OCI-LY7 (cell line): ENCODE results near the gene FIBP. TPM values are rescaled to one million over a fixed set of nuclear protein-coding genes. Genes with fewer than 3 reads are reported as not detected.

Experiments
- BruUV-seq: library from RNA; stranded (reverse); fragments of 400-500 nt; replicated peaks from 2 replicates; lab custom pipeline; 2021; lab: Mats Ljungman, UMichigan
- CTCF ChIA-PET: fragments of 300-600 bp; sonication (Branson Sonifier 250); formaldehyde crosslinking; loops from one replicate; lab custom pipeline; 2022; ENCODE audit warnings: antibody characterized with exemption; ENCODE audit not compliant: unreplicated experiment; lab: Charles Lee
- POLR2A ChIA-PET: fragments of 300-600 bp; sonication (Branson Sonifier 250); formaldehyde crosslinking; loops from one replicate; lab custom pipeline; 2022; ENCODE audit warnings: antibody characterized with exemption; lab: Charles Lee
- DNase-seq: peaks from one replicate; pipeline ENCODE4 v3.0.0-alpha.2; 2015; ENCODE audit warnings: low spot score
- H2AFZ ChIP-seq: fragments of 200-600 bp; sonication (generic), shearing (Covaris generic); 2 replicates; pipeline ENCODE4 v1.6.1; 2014; ENCODE audit warnings: mild to moderate bottlenecking, antibody characterized with exemption, low read length, moderate library complexity
- H3K27ac ChIP-seq: fragments of 200-600 bp; sonication (generic); 2 replicates; pipeline ENCODE4 v1.5.1; 2014; ENCODE audit warnings: mixed run types, low read depth, mild to moderate bottlenecking, moderate library complexity, low read length, inconsistent platforms; ENCODE audit not compliant: poor library complexity, severe bottlenecking
- H3K36me3 ChIP-seq: fragments of 200-600 bp; sonication (generic); 2 replicates; pipeline ENCODE4 v1.6.1; 2014; ENCODE audit warnings: mild to moderate bottlenecking, antibody characterized with exemption, low read length, moderate library complexity, mixed read lengths; ENCODE audit not compliant: insufficient read depth
- H3K4me1 ChIP-seq: fragments of 200-600 bp; sonication (generic); 2 replicates; pipeline ENCODE4 v1.5.1; 2014; ENCODE audit warnings: mild to moderate bottlenecking, low read length; ENCODE audit not compliant: insufficient read depth, poor library complexity, severe bottlenecking
- H3K4me2 ChIP-seq: fragments of 200-600 bp; sonication (generic); 2 replicates; pipeline ENCODE4 v1.6.1; 2014; ENCODE audit warnings: mild to moderate bottlenecking, low read length
- H3K4me3 ChIP-seq: fragments of 200-600 bp; sonication (generic); 2 replicates; pipeline ENCODE4 v1.5.1; 2014; ENCODE audit warnings: mild to moderate bottlenecking, low read depth, low read length; ENCODE audit not compliant: poor library complexity, severe bottlenecking
- H3K79me2 ChIP-seq: fragments of 200-600 bp; sonication (generic); 2 replicates; pipeline ENCODE4 v1.6.1; 2016; ENCODE audit warnings: low read depth, mild to moderate bottlenecking, low read length, moderate library complexity, mixed read lengths; ENCODE audit not compliant: insufficient read depth
- H3K9me2 ChIP-seq: fragments of 200-600 bp; sonication (generic); 2 replicates; pipeline ENCODE4 v1.6.1; 2016; ENCODE audit warnings: mild to moderate bottlenecking, low read length, mixed read lengths; ENCODE audit not compliant: insufficient read depth
- H3K9me3 ChIP-seq: fragments of 200-600 bp; sonication (generic); 2 replicates; pipeline ENCODE4 v1.6.1; 2014; ENCODE audit warnings: mild to moderate bottlenecking, mixed run types, low read length, mixed read lengths
- H4K20me1 ChIP-seq: fragments of 200-600 bp; sonication (generic); 2 replicates; pipeline ENCODE4 v1.6.1; 2014; ENCODE audit warnings: mild to moderate bottlenecking, antibody characterized with exemption, low read length, moderate library complexity, mixed read lengths; ENCODE audit not compliant: insufficient read depth
- CTCF ChIP-seq: fragments of 200-600 bp; sonication (generic); conservative IDR thresholded peaks from 2 replicates; pipeline ENCODE4 v1.5.1; 2014; ENCODE audit warnings: mild to moderate bottlenecking, antibody characterized with exemption, low read length, moderate library complexity, mixed read lengths
- EZH2phosphoT487 ChIP-seq: fragments of 200-600 bp; sonication (generic); IDR thresholded peaks from 2 replicates; pipeline ENCODE4 v1.6.1; 2018; ENCODE audit warnings: low read depth, borderline replicate concordance, mild to moderate bottlenecking, mixed run types, antibody characterized with exemption, low read length, moderate library complexity, mixed read lengths
- intact Hi-C: fragments of 100-400 bp; cut with micrococcal nuclease; formaldehyde crosslinking; loops from one replicate; pipeline ENCODE4 v1.10.0; 2022; ENCODE audit not compliant: unreplicated experiment
- total RNA-seq, 2 experiments: library from RNA; depleted of rRNA in 1 of 2; stranded (reverse); fragments of >200 nt in 1 of 2; shearing (Covaris generic) in 1 of 2; gene quantifications; 2 replicates each; pipeline ENCODE4 v1.2.3, GENCODE V29; 2014 to 2022

FIBP gene
- total RNA-seq, 2 experiments from 2014 or later: 97.3 to 184 TPM

- BruUV-seq: no TSS peak
Measured at GRCh38 chr11:65870307-65870658, 18.0 kb downstream of the FIBP start.

GRCh38 chr11:65869643-65870306, 18.5 kb downstream of the FIBP start:
- Histone ChIP-seq H3K27ac (no peak overlapping the region), H3K4me3 (no peak overlapping the region), H3K4me1 (peaks cover 35% of the 10 kb centered on the region), H4K20me1 (no peaks in the 10 kb centered on the region), H3K9me2 (no peaks in the 10 kb centered on the region), H3K9me3 (no peaks in the 10 kb centered on the region), H3K4me2 (no peak overlapping the region), H3K36me3 (peaks cover 26% of the 10 kb centered on the region), H3K79me2 (no peaks in the 10 kb centered on the region), H2AFZ (no peak overlapping the region)
- DNase-seq: no peak
- TF ChIP-seq EZH2phosphoT487 (no peak), CTCF (no peak)
- CTCF ChIA-PET: interaction anchor here (0.6 to 1.3 kb wide), 2 partner anchors 10 to 278 kb away, joined by 4 to 8 read pairs; partner anchors contain the start of gene MUS81
- no TSS peak for BruUV-seq
- intact Hi-C loops: no loop called here
- POLR2A ChIA-PET: interaction anchor here (0.8 to 1.4 kb wide), 2 partner anchors 19 to 20 kb away, joined by 3 to 7 read pairs; partner anchors contain the start of genes CCDC85B and FIBP

More at GRCh38 chr11:65870307-65870658, 18.0 kb downstream of the FIBP start:
- TF ChIP-seq CTCF (no peak), EZH2phosphoT487 (no peak)
- intact Hi-C loops: no loop called here
- Histone ChIP-seq H3K27ac (no peak overlapping the region), H2AFZ (no peak overlapping the region), H3K4me1 (peaks cover 35% of the 10 kb centered on the region), H3K9me3 (no peaks in the 10 kb centered on the region), H3K79me2 (no peaks in the 10 kb centered on the region), H3K4me2 (no peak overlapping the region), H3K9me2 (no peaks in the 10 kb centered on the region), H4K20me1 (no peaks in the 10 kb centered on the region), H3K36me3 (peaks cover 21% of the 10 kb centered on the region; the same call in 1 of the 2 replicates), H3K4me3 (no peak overlapping the region)
- CTCF ChIA-PET: interaction anchor here (1.3 kb wide), 1 partner anchor 11 kb away, joined by 4 read pairs; the partner anchor contains the start of gene MUS81
- no peak for DNase-seq
- POLR2A ChIA-PET: interaction anchor here (0.8 kb wide), 1 partner anchor 20 kb away, joined by 3 read pairs; the partner anchor contains the start of gene CCDC85B

GRCh38 chr11:65868907-65869306, 19.4 kb downstream of the FIBP start:
- Histone ChIP-seq H3K9me3 (no peaks in the 10 kb centered on the region), H3K36me3 (peaks cover 35% of the 10 kb centered on the region), H3K9me2 (no peaks in the 10 kb centered on the region), H3K79me2 (no peaks in the 10 kb centered on the region), H3K4me2 (no peak overlapping the region), H4K20me1 (no peaks in the 10 kb centered on the region), H3K4me1 (peaks cover 30% of the 10 kb centered on the region), H3K27ac (no peak overlapping the region), H3K4me3 (no peak overlapping the region), H2AFZ (no peak overlapping the region)
- intact Hi-C loops: no loop called here
- DNase-seq: no peak
- TSS peak; percentile 27 for BruUV-seq
- TF ChIP-seq CTCF (no peak), EZH2phosphoT487 (no peak)
- POLR2A ChIA-PET: interaction anchor here (0.6 to 1.4 kb wide), 2 partner anchors 20 to 46 kb away, joined by 3 to 7 read pairs; partner anchors contain the start of gene FIBP
- CTCF ChIA-PET: no interaction called here
